Stomach (tissue), 9 donors: ENCODE data around the gene ASB8. TPM values are rescaled to one million over a fixed set of nuclear protein-coding genes. Genes with fewer than 3 reads are reported as not detected.

ENCODE experiments used
- DNase-seq, 2 donors: peaks; one replicate each; pipeline versions ENCODE4 v3.0.0 to v3.0.0-alpha.2; 2013 to 2019
- H3K27ac ChIP-seq, 5 donors: fragments of 200-600 bp in 4 of 5; sonication (generic) in 4 of 5; one replicate each; pipeline ENCODE4 v1.5.1; 2013 to 2019; ENCODE audit warnings: mild to moderate bottlenecking in 1 of 5, moderate library complexity in 1 of 5
- H3K27me3 ChIP-seq, 3 donors: fragments of 200-600 bp; sonication (generic); one replicate each; pipeline ENCODE4 v1.5.1; 2017 to 2019; ENCODE audit warnings: mixed run types in 1 of 3
- H3K36me3 ChIP-seq, 4 donors: fragments of 200-600 bp; sonication (generic); 1 replicate in 3 of 4; 2 replicates in 1 of 4; pipeline ENCODE4 v1.5.1; 2016 to 2019
- H3K4me1 ChIP-seq, 4 donors: fragments of 200-600 bp; sonication (generic); one replicate each; pipeline ENCODE4 v1.5.1; 2016 to 2019
- H3K4me3 ChIP-seq, 4 donors: fragments of 200-600 bp; sonication (generic) in 3 of 4; one replicate each; pipeline ENCODE4 v1.5.1; 2016 to 2019; ENCODE audit warnings: mild to moderate bottlenecking in 1 of 4
- H3K9me3 ChIP-seq, 4 donors: fragments of 200-600 bp; sonication (generic); one replicate each; pipeline ENCODE4 v1.5.1; 2016 to 2019
- EP300 ChIP-seq: sonication (generic); formaldehyde crosslinking; IDR thresholded peaks from one replicate; pipeline ENCODE4 v1.6.1; 2017; ENCODE audit warnings: antibody characterized with exemption
- POLR2A ChIP-seq, 4 donors: fragments of 450-650 bp; IDR thresholded peaks; one replicate each; pipeline ENCODE4 v1.6.1; 2016; ENCODE audit warnings: antibody characterized with exemption in 4 of 4, control low read depth in 2 of 4, mild to moderate bottlenecking in 1 of 4, moderate library complexity in 1 of 4
- POLR2AphosphoS5 ChIP-seq, 3 donors: sonication (generic); formaldehyde crosslinking; IDR thresholded peaks; one replicate each; pipeline ENCODE4 v1.6.1; 2016; ENCODE audit warnings: antibody characterized with exemption in 3 of 3
- WGBS, 5 donors: extraction: QIAGEN DNeasy Blood & Tissue Kit in 3 of 5; methylation state at CpG; one replicate each; pipeline versions ENCODE4 v1.1.5 to v1.1.7; 2013 to 2018; 5-methylcytosine and 5-hydroxymethylcytosine counted together
- intact Hi-C: fragments of 100-400 bp; cut with DNase I; formaldehyde crosslinking; loops from one replicate; pipeline ENCODE4 v1.15.1; 2023; ENCODE audit warnings: low total_unique reads
- polyA plus RNA-seq, 3 donors: library from polyadenylated mRNA; stranded (reverse); fragments of 200-250 nt; gene quantifications; one replicate each; pipeline ENCODE4 v1.2.3, GENCODE V29; 2013
- small RNA-seq, 4 donors: library from RNA; depleted of rRNA; stranded (forward); fragments of <200 nt; gene quantifications; one replicate each; pipeline ENCODE3, GENCODE V24; 2016
- total RNA-seq, 5 donors: library from RNA; depleted of rRNA; stranded (reverse); fragments of >200 nt; gene quantifications; one replicate each; pipeline versions ENCODE4 v1.1.0 to v1.2.3, GENCODE V29; 2014 to 2016
- TF ChIP-seq, protein P1 (sequence below), 7 experiments: fragments of 450-650 bp in 4 of 7; fragments of 200-600 bp in 3 of 7; sonication (generic) in 3 of 7; IDR thresholded peaks; one replicate each; pipeline ENCODE4 v1.5.1; 2016 to 2019; ENCODE audit warnings: antibody characterized with exemption in 7 of 7, control low read depth in 2 of 7, mild to moderate bottlenecking in 1 of 7
- donor health status: healthy with polysubstance abuse.
- donor health status: Bipolar disorder and iron deficiency.
- donor health status: healthy.

The ASB8 gene
- total and polyA plus RNA-seq, 8 donors = 4.3 to 47.2 (median 17.5) TPM

DNA sequence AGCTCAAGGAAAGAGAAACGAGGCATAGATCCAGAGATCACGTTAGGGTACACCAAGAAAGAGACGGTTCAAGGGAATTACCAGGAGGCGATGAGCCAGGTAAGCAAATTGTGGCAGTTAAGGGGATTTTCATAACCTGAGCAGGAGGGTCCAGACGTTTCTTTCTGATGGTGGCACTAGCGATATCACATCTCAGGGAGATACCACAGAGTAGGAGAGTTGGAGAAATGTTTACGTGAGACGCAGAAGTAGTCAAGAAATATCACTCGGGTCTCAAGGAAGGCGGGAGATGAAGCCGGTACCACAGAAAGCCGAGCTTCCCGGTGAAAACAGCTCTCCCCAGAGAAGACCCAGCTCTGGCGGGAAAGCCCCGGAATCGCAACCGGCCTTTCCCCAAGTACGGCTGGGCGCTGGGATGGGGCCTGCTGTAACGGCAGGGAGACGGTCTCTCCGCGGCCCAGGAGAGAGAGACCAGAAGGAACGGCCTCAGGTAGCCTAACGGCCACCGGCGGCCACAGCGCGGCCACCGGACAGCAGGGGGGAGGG, 51.9 kb downstream of the ASB8 start:
- TF ChIP-seq POLR2AphosphoS5 (IDR thresholded peaks at IDR 0.05) (no peak), EP300 (no peak), POLR2A (IDR thresholded peaks at IDR 0.05) (no peak)
- TF ChIP-seq, protein P1, sequence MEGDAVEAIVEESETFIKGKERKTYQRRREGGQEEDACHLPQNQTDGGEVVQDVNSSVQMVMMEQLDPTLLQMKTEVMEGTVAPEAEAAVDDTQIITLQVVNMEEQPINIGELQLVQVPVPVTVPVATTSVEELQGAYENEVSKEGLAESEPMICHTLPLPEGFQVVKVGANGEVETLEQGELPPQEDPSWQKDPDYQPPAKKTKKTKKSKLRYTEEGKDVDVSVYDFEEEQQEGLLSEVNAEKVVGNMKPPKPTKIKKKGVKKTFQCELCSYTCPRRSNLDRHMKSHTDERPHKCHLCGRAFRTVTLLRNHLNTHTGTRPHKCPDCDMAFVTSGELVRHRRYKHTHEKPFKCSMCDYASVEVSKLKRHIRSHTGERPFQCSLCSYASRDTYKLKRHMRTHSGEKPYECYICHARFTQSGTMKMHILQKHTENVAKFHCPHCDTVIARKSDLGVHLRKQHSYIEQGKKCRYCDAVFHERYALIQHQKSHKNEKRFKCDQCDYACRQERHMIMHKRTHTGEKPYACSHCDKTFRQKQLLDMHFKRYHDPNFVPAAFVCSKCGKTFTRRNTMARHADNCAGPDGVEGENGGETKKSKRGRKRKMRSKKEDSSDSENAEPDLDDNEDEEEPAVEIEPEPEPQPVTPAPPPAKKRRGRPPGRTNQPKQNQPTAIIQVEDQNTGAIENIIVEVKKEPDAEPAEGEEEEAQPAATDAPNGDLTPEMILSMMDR (IDR thresholded peaks at IDR 0.05) = no peak
- Histone ChIP-seq H3K36me3 (peaks cover 0 to 8% (median 1%) of the 10 kb centered on the region in 4 donors), H3K4me3 (peak overlapping the region; percentile 75 to 99 (median 91)), H3K9me3 (no peaks in the 10 kb centered on the region), H3K27me3 (no peaks in the 10 kb centered on the region), H3K4me1 (peaks cover 17 to 41% (median 22%) of the 10 kb centered on the region in 4 donors), H3K27ac (peak overlapping the region; percentile 81 to 93 (median 91))
- no peak for DNase-seq
- intact Hi-C loops = loop anchor here (10.0 kb wide), 1 partner anchor 59 kb away; no protein-coding TSS in a partner anchor
- 0 to 1% (median 0%) methylated on average over 19 to 30 of the region's 30 CpGs for WGBS, 5 donors

- Histone ChIP-seq H3K27ac (peak overlapping the region in 1 of 5 donors; percentile 91), H3K36me3 (peaks cover 0 to 9% (median 7%) of the 10 kb centered on the region in 4 donors), H3K27me3 (no peaks in the 10 kb centered on the region), H3K4me1 (peaks cover 17 to 41% (median 22%) of the 10 kb centered on the region in 4 donors), H3K4me3 (peak overlapping the region in 3 of 4 donors; percentile 75 to 97 (median 85)), H3K9me3 (no peaks in the 10 kb centered on the region)
- 45 to 69% (median 57%) methylated on average over 4 of the region's 4 CpGs for WGBS, 5 donors
- TF ChIP-seq POLR2A (IDR thresholded peaks at IDR 0.05) = no peak
- TF ChIP-seq, protein P1 (IDR thresholded peaks at IDR 0.05) = no peak
- TF ChIP-seq EP300 = no peak
- TF ChIP-seq POLR2AphosphoS5 (IDR thresholded peaks at IDR 0.05) = no peak
- DNase-seq = peak in 1 of 2 donors; percentile 12
- intact Hi-C loops = loop anchor here (10.0 kb wide), 1 partner anchor 60 kb away; no protein-coding TSS in a partner anchor
Measured at GRCh38 chr12:48104531-48104930, 52.8 kb downstream of the ASB8 start.

Small RNAs within 50 kb of the gene (small RNA-seq; reads per million reads assigned to genes)
- 0 to 0.31 (median 0) reads per million in 4 donors for gene MIR6505

Other genes starting within 250 kb of the ASB8 start
- gene TMEM106C, start 193.9 kb downstream of the ASB8 start, total RNA-seq = 100 to 1,000 TPM in 1 of 5 donors, 10 to 100 TPM in 4; 29.8 to 254 (median 79.0) TPM
- gene TMEM106C, start 193.9 kb downstream of the ASB8 start, polyA plus RNA-seq = 10 to 100 TPM; 40.7 to 61.6 (median 51.5) TPM
- gene COL2A1, start 153.0 kb downstream of the ASB8 start, total RNA-seq = 10 to 100 TPM in 1 of 5 donors, 1 to 10 TPM in 2, not detected in 2; 2.2 to 14.5 (median 7.6) TPM
- 10 to 100 TPM in 1 of 3 donors, 1 to 10 TPM in 2; 4.0 to 13.7 (median 6.0) TPM for gene COL2A1, start 153.0 kb downstream of the ASB8 start, polyA plus RNA-seq
- gene SENP1, start 51.4 kb downstream of the ASB8 start, total RNA-seq = 10 to 100 TPM in 4 of 5 donors, 1 to 10 TPM in 1; 8.4 to 27.5 (median 14.2) TPM
- gene SENP1, start 51.4 kb downstream of the ASB8 start, polyA plus RNA-seq = 1 to 10 TPM; 2.9 to 4.1 (median 3.7) TPM
- 10 to 100 TPM in 4 of 5 donors, 1 to 10 TPM in 1; 9.3 to 57.1 (median 17.1) TPM for gene PFKM, start 38.2 kb downstream of the ASB8 start, total RNA-seq
- 10 to 100 TPM; 15.4 to 24.9 (median 18.4) TPM for gene PFKM, start 38.2 kb downstream of the ASB8 start, polyA plus RNA-seq
- under 1 TPM in 3 of 5 donors, not detected in 2; 0.29 to 0.89 (median 0.55) TPM for gene CCDC184, start 26.1 kb upstream of the ASB8 start, total RNA-seq
- 1 to 10 TPM; 1.1 to 4.7 (median 1.3) TPM for gene CCDC184, start 26.1 kb upstream of the ASB8 start, polyA plus RNA-seq
- gene OR10AD1, start 45.8 kb upstream of the ASB8 start, total RNA-seq = not detected
- not detected for gene OR10AD1, start 45.8 kb upstream of the ASB8 start, polyA plus RNA-seq
- gene ZNF641, start 193.4 kb upstream of the ASB8 start, total RNA-seq = 10 to 100 TPM in 3 of 5 donors, 1 to 10 TPM in 1, under 1 TPM in 1; 0.58 to 39.3 (median 12.6) TPM
- gene ZNF641, start 193.4 kb upstream of the ASB8 start, polyA plus RNA-seq = 1 to 10 TPM; 3.6 to 5.7 (median 4.9) TPM